ENCODE results near the gene GTSE1.

GTSE1 gene

DNA sequence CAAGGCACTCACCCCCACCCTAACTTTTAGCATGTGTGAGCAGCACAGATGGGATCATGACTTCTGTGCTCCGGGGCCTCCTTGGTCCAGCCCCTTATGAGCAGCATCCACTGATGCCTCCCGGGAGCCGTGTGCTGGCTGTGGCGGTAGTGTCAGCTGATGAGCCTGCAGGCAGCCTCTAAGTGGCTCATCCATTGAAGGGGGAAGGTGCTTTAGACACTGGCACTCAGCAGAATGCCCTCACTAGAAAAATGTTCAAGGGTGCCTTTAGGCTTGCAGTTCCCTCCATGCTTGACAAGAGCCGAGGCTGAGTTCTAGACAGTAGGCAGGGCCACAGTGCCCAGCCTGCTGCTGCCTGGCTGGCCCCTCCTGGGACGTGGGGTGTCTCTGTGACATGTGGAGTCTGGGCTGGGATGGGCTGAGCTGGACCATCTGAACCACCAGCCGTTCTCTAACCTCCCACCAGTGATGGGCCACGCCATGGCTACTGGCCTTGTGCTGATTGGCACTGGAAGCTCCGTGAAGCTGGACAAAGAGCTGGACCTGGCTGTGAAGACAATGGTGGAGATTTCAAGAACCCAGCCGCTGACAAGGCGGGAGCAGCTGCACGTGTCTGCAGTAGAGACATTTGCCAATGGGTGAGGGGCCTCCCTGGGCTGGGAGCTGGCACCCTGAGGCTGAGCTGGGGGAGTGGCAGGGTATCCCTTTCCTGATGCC, 23.1 kb upstream of the GTSE1 start:
- DNase-seq (ENCODE audit: low read depth in 2 of 2) = no peak

DNA sequence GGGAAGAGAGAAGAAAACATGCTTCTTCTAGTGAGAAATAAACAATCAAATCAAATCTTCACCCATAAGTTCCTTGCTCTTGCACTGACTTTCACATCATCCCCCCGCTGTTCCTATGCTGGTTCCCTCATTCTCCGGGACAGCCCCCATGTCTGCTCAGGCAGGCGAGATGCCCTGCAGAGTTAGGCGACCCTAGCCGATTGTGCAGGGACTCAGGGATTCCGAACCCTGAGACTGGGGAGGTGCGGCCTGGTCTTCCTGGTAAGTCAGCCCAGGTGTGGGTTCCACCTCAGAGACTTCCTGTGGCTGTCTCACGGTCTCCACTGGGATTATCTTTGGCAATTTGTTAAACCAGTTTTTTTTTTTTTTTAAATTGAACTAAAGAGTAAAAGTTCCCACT, 22.3 kb upstream of the GTSE1 start:
- DNase-seq (ENCODE audit: low read depth in 2 of 2) = no peak

- no peak for DNase-seq (ENCODE audit: low read depth in 2 of 2)
Observed at GRCh38 chr22:46275455-46276122, 21.1 kb upstream of the GTSE1 start.

GRCh38 chr22:46276563-46276962, 20.1 kb upstream of the GTSE1 start:
- DNase-seq (ENCODE audit: low read depth in 2 of 2) = no peak

DNA sequence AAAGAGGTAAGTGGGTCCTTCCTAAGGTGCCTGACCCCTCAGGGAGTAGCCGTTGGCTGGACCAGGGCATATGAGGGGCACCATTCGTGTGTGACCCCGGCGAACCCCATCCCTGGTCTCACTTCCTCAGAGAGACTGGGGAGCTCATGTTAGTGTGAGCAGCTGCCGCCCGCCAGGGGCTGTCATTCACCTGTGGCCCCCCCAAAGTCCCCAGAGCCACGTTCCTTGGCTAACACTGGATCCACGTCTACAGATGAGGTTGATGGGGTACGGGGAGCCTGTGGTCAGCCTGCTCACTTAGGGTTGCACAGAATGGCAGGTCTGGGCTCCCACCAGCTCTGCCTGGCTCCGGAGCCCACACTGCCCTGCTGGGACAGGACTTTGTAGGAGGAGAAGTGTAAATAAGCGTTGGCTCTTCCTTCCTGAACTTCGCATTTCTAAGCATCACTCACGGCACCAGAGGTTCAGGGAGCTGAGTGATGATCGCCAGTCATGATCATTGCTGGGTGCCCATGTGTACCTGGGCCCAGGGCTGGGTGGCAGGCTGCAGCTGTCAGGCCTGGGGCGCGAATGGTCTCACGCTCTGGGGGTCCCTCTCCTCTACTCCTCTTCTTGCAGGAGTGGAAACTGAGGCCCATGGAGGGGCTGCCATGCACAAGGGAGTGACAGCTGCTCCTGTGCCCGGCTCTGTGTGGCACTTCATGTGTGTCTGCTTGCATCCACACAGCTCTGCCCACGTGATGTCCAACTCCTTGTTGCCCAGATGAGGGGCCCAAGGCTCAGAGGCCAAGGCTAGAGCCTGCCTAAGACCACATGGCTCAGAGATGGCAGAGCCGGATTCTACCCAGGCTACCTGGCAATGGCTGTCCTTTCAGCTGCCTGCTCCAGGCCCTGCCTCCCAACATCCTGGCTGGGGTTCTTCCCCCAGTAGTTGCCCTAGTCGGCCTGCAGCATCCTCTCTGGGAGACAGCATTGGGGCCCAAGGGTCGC, 17.7 kb upstream of the GTSE1 start:
- no peak for DNase-seq (ENCODE audit: low read depth in 2 of 2)

GRCh38 chr22:46280063-46280817, 16.4 kb upstream of the GTSE1 start:
- DNase-seq (ENCODE audit: low read depth in 2 of 2) = no peak

DNA sequence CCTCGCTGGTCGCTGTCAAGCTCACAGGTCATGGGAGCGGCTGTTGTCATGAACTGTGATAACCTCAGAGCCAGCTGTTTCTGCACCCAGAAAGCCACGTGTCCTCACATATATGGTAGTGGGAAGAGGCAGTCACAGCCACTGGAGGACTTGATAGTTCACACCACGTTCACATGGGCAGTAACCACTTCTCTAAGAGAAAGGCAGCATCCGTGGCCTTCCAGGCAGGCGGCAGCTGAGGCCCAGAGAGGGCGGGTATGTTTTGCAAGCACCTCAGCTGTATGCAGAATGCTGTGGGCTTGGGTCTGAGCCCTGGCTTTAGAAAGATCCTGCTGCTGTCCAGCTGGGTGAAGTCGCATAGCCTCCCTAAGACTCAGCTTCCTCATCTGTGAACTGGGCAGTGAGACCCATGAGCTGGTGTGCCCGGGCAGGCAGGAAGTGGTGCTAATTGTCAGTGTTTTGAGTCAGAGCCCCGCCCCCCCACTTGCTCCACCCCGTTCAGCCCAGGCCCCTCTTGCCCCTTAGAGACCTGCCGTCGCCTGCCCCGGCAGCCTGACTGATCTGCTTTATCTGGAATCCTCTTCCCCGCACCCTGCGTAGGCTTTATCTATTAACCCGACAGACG, 15.6 kb upstream of the GTSE1 start:
- DNase-seq (ENCODE audit: low read depth in 2 of 2) = no peak

DNA sequence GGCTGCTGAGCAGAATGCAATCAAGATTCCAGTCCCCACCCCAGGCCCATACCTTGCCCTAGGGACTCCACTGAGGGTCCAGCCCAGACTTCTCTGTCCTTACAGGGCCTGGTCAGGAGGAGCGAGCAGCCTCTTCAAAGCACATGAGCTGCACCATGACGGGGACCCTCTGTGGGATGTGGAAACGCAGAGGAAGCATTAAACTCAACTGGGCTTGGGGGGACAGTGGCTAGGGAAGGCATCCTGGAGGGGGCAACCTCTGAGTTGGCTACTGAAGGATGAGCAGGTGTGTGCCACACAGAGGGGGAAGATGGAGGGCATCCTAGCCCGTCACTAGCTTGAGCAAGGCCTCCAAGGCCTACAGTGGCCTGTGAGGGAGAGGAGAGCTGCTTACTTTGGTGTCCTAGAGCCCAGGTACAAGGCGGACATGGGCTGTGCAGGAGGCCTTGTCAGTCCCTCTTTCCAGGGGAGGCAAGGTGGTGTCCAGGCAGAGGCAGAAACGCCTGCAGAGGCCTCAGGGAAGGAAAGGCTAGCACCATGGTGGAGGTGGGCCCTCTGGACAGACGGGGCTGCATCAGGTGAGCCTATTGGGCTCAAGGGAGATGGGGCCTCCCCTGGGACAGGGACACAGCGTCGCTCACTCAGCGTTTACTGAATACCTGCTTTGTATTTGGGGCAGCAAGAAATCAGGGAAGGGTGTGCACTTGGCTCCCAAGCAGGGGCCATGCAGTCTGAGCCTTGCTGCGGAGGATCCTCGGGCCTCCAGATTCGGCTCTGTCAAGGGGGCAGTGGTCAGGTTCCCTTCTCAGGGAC, 14.6 kb upstream of the GTSE1 start:
- DNase-seq (ENCODE audit: low read depth in 2 of 2) = no peak

DNA sequence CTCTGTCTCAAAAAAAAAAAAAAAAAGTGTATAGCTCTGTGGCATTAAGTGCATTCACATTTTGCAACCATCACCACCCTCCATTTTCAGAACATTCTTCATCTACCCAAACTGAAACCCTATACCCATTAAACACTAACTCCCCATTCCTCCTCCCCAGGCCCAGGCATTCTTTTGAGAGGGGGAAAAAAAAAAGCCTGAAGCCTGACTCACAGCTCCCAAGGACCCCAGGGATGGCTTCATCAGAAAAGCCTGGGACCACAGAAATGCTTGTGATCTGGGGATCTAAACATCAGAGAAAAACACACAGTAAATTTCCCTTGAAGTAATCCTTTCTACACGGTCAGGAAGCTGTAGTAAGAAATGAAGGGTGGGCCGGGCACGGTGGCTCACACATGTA, 10.7 kb upstream of the GTSE1 start:
- no peak for DNase-seq (ENCODE audit: low read depth in 2 of 2)

- no peak for DNase-seq (ENCODE audit: low read depth in 2 of 2)
Observed at GRCh38 chr22:46286941-46287872, 9.5 kb upstream of the GTSE1 start.

- DNase-seq (ENCODE audit: low read depth in 2 of 2) = peak in 1 of 2 donors; percentile 26
Observed at GRCh38 chr22:46287873-46288751, 8.6 kb upstream of the GTSE1 start.

GRCh38 chr22:46288846-46289243, 7.8 kb upstream of the GTSE1 start:
- DNase-seq (ENCODE audit: low read depth in 2 of 2) = no peak

GRCh38 chr22:46289244-46289891, 7.3 kb upstream of the GTSE1 start:
- DNase-seq (ENCODE audit: low read depth in 2 of 2) = no peak

DNA sequence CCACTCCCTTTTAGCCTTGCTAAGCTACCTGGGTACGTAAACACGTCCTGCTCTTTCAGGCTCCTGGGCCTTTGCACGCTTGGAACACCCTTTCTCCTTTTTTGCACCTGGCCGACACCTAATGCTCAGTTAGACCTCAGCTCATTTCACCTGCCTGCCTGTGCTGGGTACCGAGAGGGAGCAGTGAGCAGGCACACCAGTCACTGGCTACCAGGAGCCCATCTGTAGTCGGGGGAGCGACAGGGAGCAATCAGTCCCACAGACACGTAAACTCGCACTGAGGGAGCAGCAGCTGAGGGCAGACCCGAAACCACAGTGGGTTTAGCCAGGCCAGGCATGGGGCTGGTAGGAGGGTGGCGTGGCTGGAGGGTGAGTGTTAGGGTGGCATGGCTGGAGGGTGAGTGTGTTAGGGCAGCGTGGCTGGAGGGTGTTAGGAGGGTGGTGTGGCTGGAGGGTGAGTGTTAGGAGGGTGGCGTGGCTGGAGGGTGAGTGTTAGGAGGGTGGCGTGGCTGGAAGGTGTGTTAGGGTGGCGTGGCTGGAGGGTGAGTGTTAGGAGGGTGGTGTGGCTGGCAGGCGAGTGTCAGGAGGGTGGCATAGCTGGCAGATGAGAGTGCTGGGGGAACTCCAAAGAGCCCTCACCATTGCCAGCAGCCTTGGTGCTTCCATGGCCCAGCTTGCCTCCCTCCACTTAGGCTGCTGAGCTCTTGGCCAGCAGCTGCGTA, 6.4 kb upstream of the GTSE1 start:
- DNase-seq (ENCODE audit: low read depth in 2 of 2) = no peak

GRCh38 chr22:46290843-46291785, 5.6 kb upstream of the GTSE1 start:
- no peak for DNase-seq (ENCODE audit: low read depth in 2 of 2)

DNA sequence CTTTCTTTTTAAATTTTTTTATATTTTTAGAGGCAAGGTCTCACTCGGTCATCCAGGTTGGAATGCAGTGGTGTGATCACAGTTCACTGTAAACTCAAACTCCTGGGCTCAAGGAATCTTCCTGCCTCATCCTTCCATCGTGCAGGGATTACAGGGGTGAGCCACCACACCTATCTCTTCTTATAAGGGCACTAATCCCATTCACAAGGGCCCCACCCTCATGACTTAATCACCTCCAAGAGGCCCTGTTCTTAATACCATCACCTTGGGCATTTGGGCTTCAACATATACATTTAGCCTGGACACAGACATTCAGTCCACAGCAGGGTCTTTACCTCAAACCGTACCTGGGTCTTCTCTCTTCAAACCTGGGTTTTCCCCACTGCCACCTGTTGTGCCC, 4.5 kb upstream of the GTSE1 start:
- no peak for DNase-seq (ENCODE audit: low read depth in 2 of 2)

Data from stimulated activated CD8-positive, alpha-beta memory T cell treated with anti-CD3 and anti-CD28 coated beads, Interleukin-15, amount 100 ng/mL, for 48 hours (primary cell).